Fibroblast of the aortic adventitia (primary cell): ENCODE data around the gene BCAR3. TPM values are rescaled to one million over a fixed set of nuclear protein-coding genes. Genes with fewer than 3 reads are reported as not detected.

ENCODE experiments used
- DNase-seq: peaks from one replicate; pipeline ENCODE4 v3.0.0-alpha.2; 2010; ENCODE audit warnings: low read depth
- H3K4me3 ChIP-seq: 2 replicates; pipeline ENCODE4 v1.5.1; 2011; ENCODE audit warnings: low read depth, mild to moderate bottlenecking, control low read depth, low read length, moderate library complexity
- total RNA-seq: library from RNA; depleted of rRNA; stranded (reverse); fragments of >200 nt; gene quantifications from 2 replicates; pipeline ENCODE4 v1.2.3, GENCODE V29; 2012; ENCODE audit warnings: low replicate concordance
- TF ChIP-seq, protein P1 (sequence below): IDR thresholded peaks from 2 replicates; pipeline ENCODE4 v1.5.1; 2011; ENCODE audit warnings: mild to moderate bottlenecking, low read length, control low read depth, inconsistent platforms; ENCODE audit not compliant: insufficient read depth

BCAR3 gene
- total RNA-seq, 1 donor: 34.4 TPM

DNA sequence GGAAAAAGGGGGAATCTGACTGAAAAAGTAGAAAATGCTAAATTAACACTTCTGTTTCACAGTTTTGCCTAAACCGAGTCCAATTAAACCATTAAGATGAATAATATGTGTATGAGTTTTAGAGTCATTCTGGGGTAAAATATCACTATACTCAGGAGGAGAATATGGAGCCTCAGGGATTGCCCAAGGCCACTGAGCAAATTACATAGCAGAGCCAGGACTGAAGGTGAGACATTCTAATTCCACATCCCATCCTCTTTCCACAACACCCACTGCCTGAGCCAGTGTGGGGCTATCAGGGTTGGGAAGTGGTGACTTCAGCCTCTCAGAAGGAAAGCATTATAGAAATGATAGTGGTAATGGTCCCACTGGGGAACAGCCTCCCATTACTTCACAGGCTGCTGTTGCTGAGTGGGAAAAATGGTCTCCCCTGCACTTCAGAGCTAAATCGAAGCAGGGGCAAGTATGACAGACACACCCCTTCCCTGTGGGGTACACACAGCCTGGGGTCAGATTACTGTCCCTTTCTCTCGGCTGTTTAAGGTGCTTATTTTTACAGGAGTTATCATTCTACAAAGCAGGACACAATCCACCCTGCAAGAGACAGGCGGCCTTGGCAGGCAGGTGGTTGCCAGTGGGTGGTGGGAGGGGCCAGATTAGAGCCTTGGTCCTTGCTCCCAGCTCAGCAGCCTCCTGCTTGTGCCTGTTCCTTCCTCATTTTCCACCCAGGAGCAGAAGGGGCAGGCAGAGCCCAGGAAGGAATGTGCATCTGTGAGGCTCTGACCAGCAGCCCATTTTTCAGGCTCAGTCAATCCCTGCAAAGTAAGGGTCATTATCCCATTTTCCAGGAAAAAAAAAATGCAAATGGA lies 9.5 kb upstream of the BCAR3 start:
- no peak for DNase-seq
- TF ChIP-seq, protein P1, sequence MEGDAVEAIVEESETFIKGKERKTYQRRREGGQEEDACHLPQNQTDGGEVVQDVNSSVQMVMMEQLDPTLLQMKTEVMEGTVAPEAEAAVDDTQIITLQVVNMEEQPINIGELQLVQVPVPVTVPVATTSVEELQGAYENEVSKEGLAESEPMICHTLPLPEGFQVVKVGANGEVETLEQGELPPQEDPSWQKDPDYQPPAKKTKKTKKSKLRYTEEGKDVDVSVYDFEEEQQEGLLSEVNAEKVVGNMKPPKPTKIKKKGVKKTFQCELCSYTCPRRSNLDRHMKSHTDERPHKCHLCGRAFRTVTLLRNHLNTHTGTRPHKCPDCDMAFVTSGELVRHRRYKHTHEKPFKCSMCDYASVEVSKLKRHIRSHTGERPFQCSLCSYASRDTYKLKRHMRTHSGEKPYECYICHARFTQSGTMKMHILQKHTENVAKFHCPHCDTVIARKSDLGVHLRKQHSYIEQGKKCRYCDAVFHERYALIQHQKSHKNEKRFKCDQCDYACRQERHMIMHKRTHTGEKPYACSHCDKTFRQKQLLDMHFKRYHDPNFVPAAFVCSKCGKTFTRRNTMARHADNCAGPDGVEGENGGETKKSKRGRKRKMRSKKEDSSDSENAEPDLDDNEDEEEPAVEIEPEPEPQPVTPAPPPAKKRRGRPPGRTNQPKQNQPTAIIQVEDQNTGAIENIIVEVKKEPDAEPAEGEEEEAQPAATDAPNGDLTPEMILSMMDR: no peak
- no peak overlapping the region for H3K4me3 ChIP-seq

- TF ChIP-seq, protein P1: no peak
- no peak for DNase-seq
- no peak overlapping the region for H3K4me3 ChIP-seq
Measured at GRCh38 chr1:93690341-93690740, 8.7 kb upstream of the BCAR3 start.

DNA sequence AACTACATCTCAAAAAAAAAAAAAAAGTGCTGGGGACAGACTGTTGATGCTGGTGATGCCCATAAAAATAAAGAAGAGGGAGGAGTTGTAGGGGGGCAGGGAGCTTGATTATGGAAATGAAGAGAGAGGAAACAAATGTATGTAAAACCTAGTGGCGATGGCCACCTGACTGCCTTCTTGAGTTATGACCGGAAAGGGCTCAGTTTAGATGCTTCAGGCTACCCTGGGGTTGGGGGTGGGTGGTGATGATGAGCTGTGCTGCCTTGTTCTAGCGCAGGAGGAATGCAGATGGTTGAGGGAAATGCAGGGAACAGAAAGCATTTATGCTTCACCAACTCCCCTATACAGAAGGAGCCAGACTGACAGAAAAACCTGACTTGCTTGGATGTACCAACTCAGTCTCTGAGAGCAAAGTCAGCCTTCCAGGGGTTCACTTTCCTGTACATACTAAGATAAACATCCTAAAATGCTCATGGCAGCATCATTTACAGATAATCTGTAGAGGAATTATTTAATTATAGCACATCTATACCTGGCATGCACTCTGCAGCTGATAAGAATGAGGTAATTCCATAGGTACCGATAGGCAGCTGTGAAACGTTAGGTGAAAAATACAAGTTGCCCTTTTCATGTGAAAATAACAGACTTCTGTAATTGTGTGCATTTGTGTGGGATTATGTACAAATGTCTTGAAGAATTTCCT lies 8.0 kb upstream of the BCAR3 start:
- TF ChIP-seq, protein P1: no peak
- no peak overlapping the region for H3K4me3 ChIP-seq
- no peak for DNase-seq

DNA sequence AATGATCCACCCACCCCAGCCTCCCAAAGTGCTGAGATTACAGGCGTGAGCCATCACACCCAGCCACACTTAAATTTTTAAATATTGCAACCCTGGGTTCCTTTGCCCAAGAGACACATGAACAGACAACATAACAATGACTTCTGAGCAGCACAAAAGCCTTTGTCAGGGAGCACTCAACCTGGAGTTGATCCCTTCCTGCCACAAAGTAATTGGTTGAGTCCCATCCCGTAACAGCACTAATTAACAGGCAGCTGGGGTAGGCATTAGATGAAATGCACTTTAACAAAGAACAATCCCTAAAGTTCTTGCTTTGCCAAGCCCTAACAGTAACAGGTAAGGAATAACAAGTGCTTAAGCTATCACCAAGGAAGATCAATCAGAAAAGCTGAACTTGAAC lies 5.9 kb upstream of the BCAR3 start:
- no peak for DNase-seq
- H3K4me3 ChIP-seq: no peak overlapping the region
- TF ChIP-seq, protein P1: no peak

DNA sequence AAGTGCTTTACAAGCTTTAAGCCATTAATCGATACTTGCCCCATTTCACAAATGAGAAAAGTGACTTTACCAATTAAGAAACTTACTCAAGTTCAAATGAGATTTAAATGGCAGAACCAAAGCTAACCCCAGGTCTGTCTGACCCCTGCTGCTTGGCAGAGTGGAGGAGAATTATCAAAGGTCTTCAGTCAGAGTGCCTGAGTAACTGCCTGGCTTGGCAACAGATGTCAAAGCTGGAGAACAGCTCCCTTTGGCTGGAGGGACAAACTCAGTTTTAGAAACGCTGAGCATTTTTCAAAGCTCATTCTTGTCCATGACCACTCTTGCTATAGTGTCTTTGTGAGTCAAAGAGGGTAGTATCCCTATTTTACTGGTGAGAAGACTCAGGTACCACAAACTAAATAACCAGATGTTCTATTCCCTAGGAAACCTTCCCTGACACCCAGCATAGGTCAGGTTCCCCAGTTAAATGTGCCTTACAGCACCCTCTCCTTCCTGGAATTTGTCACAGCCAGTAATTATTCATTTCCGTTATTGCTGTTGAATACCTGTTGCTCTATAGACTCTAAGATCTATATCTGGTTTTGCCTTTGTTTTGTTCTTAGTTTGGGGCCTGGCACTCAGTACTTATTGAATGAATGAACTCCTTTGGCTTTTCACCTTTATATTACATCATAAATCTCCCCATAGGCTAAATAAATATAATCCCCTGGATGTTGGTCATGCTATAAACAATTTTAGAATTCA lies 5.0 kb upstream of the BCAR3 start:
- no peak overlapping the region for H3K4me3 ChIP-seq
- TF ChIP-seq, protein P1: no peak
- DNase-seq: no peak

DNA sequence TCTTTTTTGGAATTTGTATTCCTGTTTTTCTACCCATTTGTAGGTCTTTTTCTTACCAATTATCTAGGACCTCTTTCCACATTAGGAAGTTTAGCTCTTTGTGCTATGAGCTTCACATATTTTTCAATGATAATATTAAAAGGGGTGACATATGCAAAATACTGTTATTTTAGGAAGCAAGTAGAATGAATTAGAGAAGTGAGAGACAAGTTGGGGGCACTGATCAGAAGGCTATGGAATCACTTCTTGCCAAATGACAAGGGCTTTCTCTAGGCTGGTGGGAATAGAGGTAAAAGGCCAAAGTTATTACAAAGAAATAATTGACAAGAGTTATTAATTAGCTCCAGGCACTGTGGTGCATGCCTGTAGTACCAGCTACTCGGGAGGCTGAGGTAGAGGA lies 4.3 kb upstream of the BCAR3 start:
- no peak overlapping the region for H3K4me3 ChIP-seq
- no peak for DNase-seq
- TF ChIP-seq, protein P1: no peak
